Endodermal cell (in vitro differentiated cells): Measurements from ENCODE around the gene ATRX. TPM values are rescaled to one million over a fixed set of nuclear protein-coding genes. Genes with fewer than 3 reads are reported as not detected.
"Not testable (repeated sequence)": the region's sequence is repeated elsewhere in the genome, so short reads cannot be mapped to it uniquely, and the experiment has no call there.

ENCODE experiments used
- DNase-seq: peaks from one replicate; pipeline ENCODE4 v3.0.0-alpha.2; 2017
- H3K27ac ChIP-seq: 2 replicates; pipeline ENCODE4 v1.5.1; 2013; ENCODE audit warnings: mild to moderate bottlenecking, low read depth, low read length, moderate library complexity
- H3K27me3 ChIP-seq: 2 replicates; pipeline ENCODE4 v1.6.1; 2013; ENCODE audit warnings: mild to moderate bottlenecking, low read length, moderate library complexity; ENCODE audit not compliant: insufficient read depth, control insufficient read depth, poor library complexity, severe bottlenecking
- H3K36me3 ChIP-seq: 2 replicates; pipeline ENCODE4 v1.7.0; 2013; ENCODE audit warnings: mild to moderate bottlenecking, low read length, moderate library complexity; ENCODE audit not compliant: control insufficient read depth, insufficient read depth
- H3K4me1 ChIP-seq: one replicate; pipeline ENCODE4 v1.7.0; 2013; ENCODE audit warnings: low read length; ENCODE audit not compliant: control insufficient read depth, insufficient read depth
- H3K4me3 ChIP-seq: 2 replicates; pipeline ENCODE4 v1.5.1; 2013; ENCODE audit warnings: mild to moderate bottlenecking, low read length, moderate library complexity
- H3K9ac ChIP-seq: 2 replicates; pipeline ENCODE4 v1.6.1; 2013; ENCODE audit warnings: mild to moderate bottlenecking, low read length, moderate library complexity; ENCODE audit not compliant: poor library complexity, severe bottlenecking; ENCODE audit errors: extremely low read depth
- H3K9me3 ChIP-seq: 2 replicates; pipeline ENCODE4 v1.6.1; 2013; ENCODE audit warnings: mild to moderate bottlenecking, low read length, moderate library complexity; ENCODE audit not compliant: control insufficient read depth
- H3K27ac Mint-ChIP-seq: 2 replicates; pipeline ENCODE4 v1.8.0; 2020; ENCODE audit warnings: mixed read lengths
- H3K27me3 Mint-ChIP-seq: 2 replicates; pipeline ENCODE4 v1.8.0; 2021; ENCODE audit warnings: mild to moderate bottlenecking, mixed read lengths; ENCODE audit not compliant: insufficient read depth
- H3K36me3 Mint-ChIP-seq: 2 replicates; pipeline ENCODE4 v1.8.0; 2020; ENCODE audit warnings: low read depth, mixed read lengths
- H3K4me1 Mint-ChIP-seq: 2 replicates; pipeline ENCODE4 v1.8.0; 2020; ENCODE audit warnings: mixed read lengths
- H3K4me3 Mint-ChIP-seq: 2 replicates; pipeline ENCODE4 v1.8.0; 2020; ENCODE audit warnings: mild to moderate bottlenecking, moderate library complexity, mixed read lengths
- H3K9me3 Mint-ChIP-seq: 2 replicates; pipeline ENCODE4 v1.8.0; 2020; ENCODE audit warnings: mild to moderate bottlenecking, mixed read lengths
- CTCF ChIP-seq: fragments of 200-600 bp; sonication (generic); conservative IDR thresholded peaks from 2 replicates; pipeline ENCODE4 v1.5.0; 2021; ENCODE audit warnings: antibody characterized with exemption, mild to moderate bottlenecking
- WGBS, 2 experiments: methylation state at CpG; one replicate each; pipeline versions ENCODE4 v1.1.5 to v1.1.7; 2013; ENCODE audit warnings: missing lambda C conversion rate in 2 of 2, mixed read lengths in 1 of 2; ENCODE audit not compliant: insufficient coverage in 1 of 2, insufficient read length in 1 of 2; 5-methylcytosine and 5-hydroxymethylcytosine counted together
- long read RNA-seq, 4 experiments: library from polyadenylated mRNA in 2 of 4; library from RNA in 1 of 4; library from capped mRNA in 1 of 4; stranded (forward) in 3 of 4; unstranded in 1 of 4; transcript quantifications; one replicate each; pipeline ENCODE4 v2.0.0, GENCODE V29; 2020 to 2021; ENCODE audit warnings: inconsistent platforms in 1 of 4
- polyA plus RNA-seq, 2 experiments: library from polyadenylated mRNA; stranded (reverse); fragments of 50-300 nt; gene quantifications; one replicate each; pipeline ENCODE4 v1.2.3, GENCODE V29; 2013
- total RNA-seq, 2 donors: library from RNA; stranded (reverse); fragmentation: NEBNext Ultra II Directional in 1 of 2; extraction: Animal tissue kit (Norgen Biotek cat#: 25700) in 1 of 2; gene quantifications; 2 replicates in 1 of 2; 3 replicates in 1 of 2; pipeline ENCODE4 v1.2.1, GENCODE V29; 2021

Gene ATRX
- 100 to 1,000 TPM; 120 to 137 TPM for total RNA-seq
- 59.8 TPM for polyA plus RNA-seq (2013, experiment 1 of 2)
- polyA plus RNA-seq (2013, experiment 2 of 2), result 64.2 TPM
- long read RNA-seq, experiment 1, partial matches to known transcripts, result 3 of 21 reads
- long read RNA-seq, experiment 1, other reads (novel, unspliced or antisense), result 17 of 21 reads
- long read RNA-seq, experiment 2, full-length matches to known transcripts, result 5 of 59 reads
- long read RNA-seq, experiment 2, partial matches to known transcripts, result 35 of 59 reads
- long read RNA-seq, experiment 2, other reads (novel, unspliced or antisense), result 19 of 59 reads
- long read RNA-seq, experiment 3, transcript ATRX-213 (10 exons, 3,071 nt), result major isoform, 13 of 370 reads
- long read RNA-seq, experiment 3, partial matches to known transcripts, result 272 of 370 reads
- long read RNA-seq, experiment 3, other reads (novel, unspliced or antisense), result 82 of 370 reads
- long read RNA-seq, experiment 4, partial matches to known transcripts, result 32 of 45 reads
- long read RNA-seq, experiment 4, other reads (novel, unspliced or antisense), result 11 of 45 reads

GRCh38 chrX:77785486-77786364 is at the start of gene ATRX:
TSS of gene ATRX (minus strand) at chrX:77786216. CDS start at chrX:77786001, 215 bp downstream.
- 0% methylated on average over 44 of the region's 61 CpGs; no CpG with 5 or more reads in 1 of the 2 experiments for WGBS, 2 experiments
- H3K4me3 ChIP-seq, result peak within 1 kb of the TSS; percentile 93
- H3K4me1 ChIP-seq, result no peaks in the 10 kb centered on the region
- H3K36me3 Mint-ChIP-seq, result peaks cover 3% of the 10 kb centered on the region
- H3K4me3 Mint-ChIP-seq, result peak within 1 kb of the TSS; percentile 97
- H3K36me3 ChIP-seq, result no peaks in the 10 kb centered on the region
- H3K27ac Mint-ChIP-seq, result peak within 1 kb of the TSS; percentile 100
- peaks cover 44% of the 10 kb centered on the region for H3K9me3 Mint-ChIP-seq
- peak within 1 kb of the TSS; percentile 99 for H3K27ac ChIP-seq
- no peak for TF ChIP-seq CTCF
- no peaks in the 10 kb centered on the region for H3K27me3 Mint-ChIP-seq
- peak; percentile 85 for DNase-seq
- H3K27me3 ChIP-seq, result no peaks in the 10 kb centered on the region
- H3K9ac ChIP-seq, result peak within 1 kb of the TSS; percentile 99
- H3K9me3 ChIP-seq, result no peaks in the 10 kb centered on the region
- H3K4me1 Mint-ChIP-seq, result no peaks in the 10 kb centered on the region

GRCh38 chrX:77831544-77831943 is 45.5 kb upstream of the ATRX start:
- not testable (repeated sequence) for H3K4me1 ChIP-seq, H3K27me3 ChIP-seq, H3K9ac ChIP-seq, H3K27me3 Mint-ChIP-seq, H3K4me3 ChIP-seq, H3K4me3 Mint-ChIP-seq, DNase-seq, H3K9me3 ChIP-seq, H3K4me1 Mint-ChIP-seq, H3K27ac Mint-ChIP-seq, H3K27ac ChIP-seq
- Mint-ChIP-seq H3K36me3 (peaks cover 37% of the 10 kb centered on the region), H3K9me3 (peaks cover 39% of the 10 kb centered on the region)
- H3K36me3 ChIP-seq, result peaks cover 11% of the 10 kb centered on the region
- 87 to 93% methylated on average over 2 to 5 of the region's 5 CpGs for WGBS, 2 experiments

GRCh38 chrX:77821989-77822388 is 36.0 kb upstream of the ATRX start:
- H3K4me3 Mint-ChIP-seq, H3K9ac ChIP-seq, H3K4me1 ChIP-seq, H3K27ac Mint-ChIP-seq, H3K4me1 Mint-ChIP-seq, H3K9me3 ChIP-seq, H3K27me3 Mint-ChIP-seq, DNase-seq, H3K4me3 ChIP-seq, H3K27me3 ChIP-seq, H3K27ac ChIP-seq: not testable (repeated sequence)
- Mint-ChIP-seq H3K36me3 (peaks cover 32% of the 10 kb centered on the region), H3K9me3 (peaks cover 47% of the 10 kb centered on the region)
- WGBS, 2 experiments, result no CpG with 5 or more reads among the region's 2 CpGs
- H3K36me3 ChIP-seq, result peaks cover 17% of the 10 kb centered on the region
